NCI-H510A (cell line): ENCODE measurements around the gene PKD2L1.
A peak's percentile ranks its signal among the peaks of the same experiment; 100 is the strongest.
"Not testable (repeated sequence)": the region's sequence is repeated elsewhere in the genome, so short reads cannot be mapped to it uniquely, and the experiment has no call there.

Source experiments
- DNase-seq: peaks from one replicate; lab custom pipeline; 2025; lab: John Stamatoyannopoulos, UW

Gene PKD2L1

DNA sequence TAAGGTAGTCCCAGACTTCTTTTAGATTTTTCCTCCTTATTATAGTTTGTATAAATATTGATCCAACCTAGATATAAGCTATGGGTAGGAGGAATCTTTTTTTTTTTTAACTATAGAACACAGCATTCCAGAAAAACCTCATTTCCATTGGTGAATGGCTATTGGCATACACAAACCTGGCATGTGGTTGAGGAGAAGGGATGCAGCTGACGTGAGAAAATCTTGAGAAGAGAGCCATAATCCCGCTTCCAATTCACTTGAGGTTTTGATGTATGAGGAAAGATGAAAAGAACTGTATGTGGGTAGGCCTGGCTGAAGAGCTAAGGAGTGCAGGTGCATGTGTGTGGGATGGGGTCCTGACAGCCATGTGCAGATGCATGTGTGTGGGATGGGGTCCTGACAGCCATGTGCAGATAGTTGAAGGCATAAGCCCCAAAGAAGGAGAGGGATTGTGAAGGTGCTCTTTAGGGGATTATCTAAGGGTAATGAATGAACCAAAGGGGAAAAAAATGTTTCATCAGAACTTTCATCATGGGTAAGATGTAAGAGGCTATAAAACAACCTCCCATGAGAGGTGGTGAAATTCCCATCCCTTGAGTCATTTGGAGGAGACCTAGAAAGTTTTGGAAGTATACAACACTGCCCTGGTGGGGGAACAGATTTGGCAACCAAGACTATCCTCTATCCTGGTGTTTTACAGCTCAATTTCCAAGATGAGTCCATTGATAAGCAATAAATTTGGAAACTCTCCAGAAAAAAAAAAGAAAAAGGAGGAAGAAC, 3.8 kb upstream of the PKD2L1 start:
- no peak for DNase-seq

DNA sequence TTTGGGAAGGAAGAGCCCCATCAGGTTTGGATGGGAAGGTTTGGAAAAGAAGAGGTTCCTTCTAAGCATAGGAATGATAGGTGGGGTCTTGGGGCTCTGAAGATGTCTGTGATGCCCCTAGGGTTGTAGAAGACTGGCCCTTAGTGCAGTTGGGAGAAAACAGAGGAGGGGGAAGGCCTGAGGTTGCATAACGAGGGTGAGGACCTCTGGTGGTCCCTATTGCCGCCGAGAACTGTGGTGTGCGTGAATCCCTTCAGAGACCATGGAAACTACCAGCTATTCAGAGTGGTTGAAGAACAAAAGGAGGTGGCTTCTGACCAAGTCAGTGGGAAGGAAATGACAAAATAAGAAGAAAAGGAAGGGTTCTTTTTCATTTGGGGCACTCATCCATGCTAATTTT, 3.1 kb upstream of the PKD2L1 start:
- no peak for DNase-seq

DNA sequence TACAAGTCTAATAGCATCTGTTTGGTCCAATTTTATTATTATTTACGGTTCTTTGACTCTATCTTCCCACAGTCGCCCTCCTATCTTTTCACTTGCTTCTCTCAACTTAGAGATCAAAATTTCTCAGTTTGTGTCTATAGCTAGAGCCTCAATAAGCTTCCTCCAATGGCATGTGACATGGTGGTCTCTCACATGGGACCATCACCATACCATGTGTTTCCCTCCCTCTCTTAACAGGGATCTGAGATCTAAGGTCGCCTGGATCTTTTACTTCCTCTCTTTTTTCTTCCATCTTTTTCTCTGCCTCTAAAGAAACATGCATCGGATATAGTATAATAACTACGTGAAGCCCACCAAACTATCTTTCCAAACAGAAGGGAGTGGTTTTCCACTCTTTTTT, 1.8 kb downstream of the PKD2L1 start:
- no peak for DNase-seq

DNA sequence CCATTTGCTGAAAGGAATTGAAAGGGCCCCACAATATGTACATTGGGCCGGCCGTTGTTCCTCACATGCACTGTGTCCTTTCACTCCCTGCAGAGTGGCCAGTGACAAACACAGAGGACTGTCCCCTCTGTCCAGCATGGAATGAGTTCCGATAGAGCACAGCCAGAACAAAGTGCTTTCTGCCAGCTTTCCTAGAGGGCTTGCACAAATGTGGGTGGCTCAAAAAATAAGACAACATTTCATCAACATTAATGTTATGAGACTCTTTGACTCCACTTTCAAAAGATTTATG, 2.4 kb downstream of the PKD2L1 start:
- no peak for DNase-seq

DNA sequence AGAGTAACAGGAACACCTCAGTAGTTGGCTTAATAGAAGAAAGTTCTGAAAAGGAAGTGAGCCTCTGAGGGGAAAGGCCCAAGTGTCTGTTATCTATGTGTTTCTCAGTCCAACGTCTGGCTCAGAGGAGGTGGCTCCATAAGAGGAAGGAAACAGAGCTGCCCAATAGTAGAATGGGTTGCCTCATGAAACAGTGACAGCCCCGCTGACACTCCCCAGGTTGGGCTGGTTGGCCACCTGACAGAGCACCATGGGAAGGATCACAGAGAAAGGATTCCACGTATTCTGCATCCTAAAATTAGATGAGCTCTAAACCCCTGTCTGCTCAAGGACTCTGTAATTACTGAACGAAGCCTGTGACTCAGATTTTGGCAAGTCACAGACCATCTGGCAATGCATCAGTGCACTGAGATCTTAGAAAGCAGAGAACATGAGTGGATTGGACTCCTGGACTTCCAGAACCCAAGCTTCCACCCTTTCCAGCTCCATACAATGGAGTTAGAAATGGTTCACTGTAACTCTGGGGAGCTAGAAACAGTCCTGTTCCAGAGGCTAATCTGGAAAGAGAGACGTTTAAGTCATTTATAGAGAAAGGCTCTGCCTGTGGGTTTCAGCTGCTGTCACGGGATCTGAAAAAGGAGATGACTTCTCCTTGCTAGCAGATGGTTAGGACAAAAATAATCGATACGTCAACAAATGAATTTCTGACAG, 2.9 kb downstream of the PKD2L1 start:
- no peak for DNase-seq

DNA sequence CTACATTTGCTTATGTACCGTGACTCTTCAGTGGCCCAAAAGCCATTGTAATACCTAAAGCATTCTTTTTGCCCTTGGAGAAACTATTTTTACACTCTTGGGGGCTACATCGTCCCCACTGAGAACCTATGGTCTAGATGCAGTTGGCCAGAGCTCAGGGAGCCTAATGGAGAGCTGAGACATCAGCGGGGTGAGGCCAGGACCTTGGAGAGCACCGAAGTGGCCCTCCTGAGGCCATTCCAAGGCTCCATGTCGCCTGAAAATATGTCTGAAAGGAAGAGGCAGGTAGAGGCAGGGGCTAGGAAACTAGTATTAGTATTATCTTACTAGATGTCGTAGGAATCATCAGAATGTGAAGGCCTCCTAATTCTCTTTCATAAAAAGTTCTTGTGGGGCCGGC, 4.9 kb downstream of the PKD2L1 start:
- DNase-seq, result no peak

DNA sequence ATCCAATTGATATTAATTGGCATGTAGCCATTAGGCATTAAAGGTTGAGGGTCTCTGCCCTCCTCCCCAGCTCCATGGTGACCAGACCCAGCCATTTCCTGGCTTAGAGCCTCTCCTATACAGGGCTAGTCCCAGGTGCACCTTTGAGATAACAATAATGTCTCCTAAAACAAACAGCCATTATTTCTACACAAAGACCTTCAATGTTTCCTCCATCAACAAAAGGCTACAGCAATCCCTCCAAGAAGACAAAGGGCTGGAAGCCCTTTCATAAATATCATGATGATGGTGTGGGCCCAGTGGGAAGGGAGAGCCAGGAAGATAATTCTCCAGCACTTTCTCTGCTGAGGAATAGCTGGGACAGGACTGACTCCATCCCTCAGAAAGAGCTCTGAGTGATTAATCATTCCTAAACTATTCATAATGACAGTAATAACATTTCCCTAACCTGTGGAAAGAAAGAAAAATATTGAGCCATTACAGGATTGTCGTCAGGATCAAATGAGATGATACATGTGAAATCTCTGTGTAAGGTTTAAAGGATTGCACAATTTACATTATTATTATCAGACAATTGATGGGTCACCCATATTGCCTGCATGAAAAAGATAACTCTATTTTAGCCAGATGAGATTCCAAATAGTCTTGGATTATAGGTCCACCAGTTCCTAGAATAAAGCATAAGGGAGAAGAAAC, 10.2 kb downstream of the PKD2L1 start:
- DNase-seq, result no peak

DNA sequence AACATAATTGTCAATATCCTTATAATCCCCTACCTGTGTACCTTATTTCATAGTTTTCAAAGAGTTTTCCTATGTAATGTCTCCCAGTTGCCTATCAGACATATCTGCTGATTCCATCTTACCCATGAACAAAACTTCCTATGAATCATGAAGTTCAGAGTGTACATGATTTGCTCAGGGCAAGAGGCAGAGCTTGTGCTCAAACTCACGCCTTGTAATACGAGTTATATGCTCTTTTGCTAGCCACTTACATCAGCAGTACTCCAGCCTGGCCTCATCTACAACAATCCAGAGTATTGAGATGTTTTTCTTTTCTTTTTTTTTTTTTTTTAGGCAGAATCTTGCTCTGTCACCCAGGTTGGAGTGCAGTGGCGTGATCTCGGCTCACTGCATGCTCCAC, 11.8 kb downstream of the PKD2L1 start:
- DNase-seq, result no peak

DNA sequence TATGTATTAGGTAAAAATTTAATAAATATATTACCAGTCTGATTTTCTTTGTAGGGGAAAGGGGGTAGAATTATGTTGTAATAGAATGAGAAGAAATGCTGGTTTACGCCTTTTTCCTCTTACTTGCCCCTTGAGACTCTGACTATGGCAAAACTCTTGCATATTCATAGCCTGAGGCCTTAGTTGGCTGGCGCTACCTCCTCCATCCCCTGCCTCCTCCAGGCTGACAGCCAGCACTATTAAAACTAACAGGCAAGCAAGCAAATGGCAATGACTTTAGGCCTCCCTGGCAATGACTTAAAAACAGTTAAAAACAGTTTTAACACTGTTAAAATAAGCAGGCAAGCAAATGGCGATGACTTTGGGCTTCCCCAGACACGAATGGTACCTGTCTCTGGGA, 14.4 kb downstream of the PKD2L1 start:
- no peak for DNase-seq

DNA sequence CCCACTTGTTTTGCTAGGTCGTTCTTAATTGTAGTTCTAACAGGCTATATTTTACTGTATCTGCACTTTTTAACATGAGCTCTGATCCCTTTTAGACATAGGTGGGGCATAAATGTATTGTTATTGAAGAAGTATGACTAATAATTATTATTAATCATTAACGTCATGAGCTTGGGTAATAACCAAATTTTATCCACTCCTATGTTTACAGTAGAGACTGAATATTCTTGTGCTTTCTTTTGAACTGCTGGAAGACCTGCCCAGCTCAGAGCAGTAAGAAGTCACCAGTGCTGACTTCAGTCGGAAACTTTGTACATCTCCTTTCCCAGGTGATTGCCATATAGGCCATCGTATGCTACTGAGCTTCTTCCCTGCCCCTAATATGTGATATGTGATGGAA, 18.7 kb downstream of the PKD2L1 start:
- no peak for DNase-seq

DNA sequence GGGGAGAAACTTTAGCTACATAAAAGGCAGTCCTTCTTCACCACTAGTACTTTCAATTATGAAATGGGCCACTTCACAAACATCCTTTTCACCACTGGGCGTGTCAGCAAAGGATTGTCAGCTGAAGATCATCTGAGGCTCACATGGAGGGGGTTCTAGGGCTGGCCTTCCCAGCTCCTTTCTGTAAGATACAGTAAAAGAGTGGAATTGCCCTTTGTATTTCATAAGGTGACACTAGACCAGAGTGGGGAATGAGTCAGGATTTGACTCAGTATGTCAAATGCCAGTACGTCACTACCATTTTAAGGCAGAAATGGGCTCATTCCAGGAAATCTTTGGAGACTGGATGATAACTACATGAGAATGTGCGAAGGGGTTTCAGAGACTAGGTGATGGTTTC, 22.3 kb downstream of the PKD2L1 start:
- no peak for DNase-seq

DNA sequence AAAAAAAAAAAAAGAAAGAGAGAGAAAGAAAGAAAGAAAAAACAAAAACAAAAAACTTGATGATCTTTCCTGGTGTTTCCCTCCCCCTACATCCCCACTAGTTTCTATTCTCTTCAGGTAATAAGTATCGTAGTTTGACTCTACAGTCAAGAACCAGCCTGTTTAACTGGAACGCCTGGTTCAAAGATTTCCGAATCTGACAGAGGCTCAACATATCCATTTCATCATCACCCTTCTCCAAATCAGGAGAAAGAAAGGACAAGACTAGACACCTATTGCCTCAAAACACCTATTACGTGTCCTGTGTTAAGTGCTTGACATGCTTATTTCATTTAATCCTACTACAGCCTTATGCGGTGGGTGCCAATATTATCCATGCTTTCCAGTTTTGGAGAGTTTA, 23.2 kb downstream of the PKD2L1 start:
- no peak for DNase-seq

DNA sequence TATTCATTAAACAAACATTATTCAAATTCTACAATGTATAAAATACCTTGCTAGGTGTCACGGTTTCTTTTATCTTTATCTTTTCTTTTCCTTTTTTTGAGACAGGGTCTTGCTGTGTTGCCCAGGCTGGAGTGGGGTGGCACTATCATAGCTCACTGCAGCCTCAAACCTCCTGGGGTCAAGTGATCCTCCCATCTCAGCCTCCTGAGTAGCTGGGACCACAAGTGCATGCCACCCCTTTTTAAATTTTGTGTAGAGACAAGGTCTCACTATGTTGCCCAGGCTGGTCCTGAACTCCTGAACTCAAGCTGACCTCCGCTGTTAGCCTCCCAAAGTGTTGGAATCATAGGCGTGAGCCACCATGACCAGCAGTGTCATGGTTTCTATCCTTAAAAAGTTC, 25.6 kb downstream of the PKD2L1 start:
- no peak for DNase-seq

DNA sequence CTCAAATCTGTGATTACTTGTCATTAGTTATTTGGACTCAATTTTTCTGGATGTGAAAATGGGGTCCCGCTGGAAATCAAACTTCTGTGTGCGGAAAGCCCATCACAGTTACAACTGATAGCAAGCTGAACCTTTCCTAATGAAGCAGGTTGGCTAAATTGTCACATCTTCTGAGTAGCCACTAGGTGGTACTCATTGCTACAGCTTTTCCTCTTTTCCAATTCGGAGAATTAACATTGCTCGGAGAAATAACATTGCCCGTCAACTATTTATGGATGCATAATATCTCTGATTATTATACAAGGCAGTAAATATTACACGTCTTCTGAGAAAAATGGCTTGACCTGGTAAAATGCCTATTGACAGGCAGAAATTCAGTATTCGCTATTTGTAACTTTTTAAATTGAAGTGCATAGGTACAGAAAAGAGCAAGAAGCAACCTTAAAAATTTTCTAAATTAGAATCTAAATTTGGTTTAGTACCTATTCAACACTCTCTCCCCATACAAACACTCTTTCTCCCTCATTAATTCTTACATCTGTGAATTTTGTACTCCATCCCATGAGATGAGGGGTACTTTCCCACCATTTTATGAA, 26.2 kb downstream of the PKD2L1 start:
- peak; percentile 7 for DNase-seq

DNA sequence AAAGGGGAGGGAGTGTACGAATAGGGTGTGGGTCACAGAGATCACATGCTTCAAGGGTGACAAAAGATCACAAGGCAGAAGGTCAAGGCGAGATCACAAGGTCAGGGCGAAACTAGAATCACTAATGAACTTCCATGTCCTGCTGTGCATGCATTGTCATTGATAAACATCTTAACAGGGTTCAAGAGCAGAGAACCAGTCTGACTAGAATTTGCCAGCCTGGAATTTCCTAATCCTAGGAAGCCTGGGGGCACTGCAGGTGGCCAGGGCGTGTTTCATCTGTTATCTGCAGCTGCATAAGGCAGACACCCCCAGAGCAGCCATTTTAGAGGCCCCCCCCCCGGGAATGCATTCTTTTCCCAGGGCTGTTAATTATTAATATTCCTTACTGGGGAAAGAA, 28.9 kb downstream of the PKD2L1 start:
- DNase-seq, result peak; percentile 5

DNA sequence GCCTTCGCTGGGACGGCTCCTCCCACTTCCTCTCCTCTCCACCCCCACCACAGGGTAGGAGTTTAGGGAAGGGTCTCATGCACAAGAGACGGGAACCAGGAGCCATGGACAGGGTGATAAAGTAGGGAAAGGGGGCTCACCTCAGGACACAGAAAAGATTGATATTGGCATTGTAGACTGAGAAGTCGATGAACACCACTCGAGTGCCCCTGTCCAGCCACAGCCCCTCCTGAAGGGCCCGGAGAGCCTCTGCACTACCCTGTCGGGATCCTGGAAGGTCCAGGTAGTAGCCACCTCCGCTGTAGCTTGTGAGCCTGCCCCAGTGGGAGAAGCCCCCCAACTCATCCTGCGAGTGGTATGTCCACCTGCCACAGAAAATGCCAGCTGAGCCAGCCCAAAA, 32.8 kb downstream of the PKD2L1 start:
- no peak for DNase-seq

DNA sequence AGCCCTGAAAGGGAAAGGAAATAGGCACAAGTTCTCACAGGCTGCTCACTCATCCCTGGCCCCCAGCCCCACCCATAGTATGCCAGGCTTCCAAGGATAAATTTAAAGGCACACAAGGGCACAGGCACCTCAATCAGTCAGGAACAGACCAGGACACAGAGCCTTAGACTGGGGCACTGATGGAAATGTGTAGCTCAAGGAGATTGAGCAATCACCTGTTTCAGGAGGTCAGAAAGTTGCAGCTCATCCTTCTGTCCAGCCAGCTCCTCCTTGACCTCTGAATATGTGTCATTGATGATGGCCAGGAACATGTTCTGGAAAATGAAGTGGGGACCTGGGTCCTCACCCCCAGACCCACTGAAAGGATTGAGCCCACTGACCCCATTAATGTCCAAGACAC, 37.0 kb downstream of the PKD2L1 start:
- no peak for DNase-seq

DNA sequence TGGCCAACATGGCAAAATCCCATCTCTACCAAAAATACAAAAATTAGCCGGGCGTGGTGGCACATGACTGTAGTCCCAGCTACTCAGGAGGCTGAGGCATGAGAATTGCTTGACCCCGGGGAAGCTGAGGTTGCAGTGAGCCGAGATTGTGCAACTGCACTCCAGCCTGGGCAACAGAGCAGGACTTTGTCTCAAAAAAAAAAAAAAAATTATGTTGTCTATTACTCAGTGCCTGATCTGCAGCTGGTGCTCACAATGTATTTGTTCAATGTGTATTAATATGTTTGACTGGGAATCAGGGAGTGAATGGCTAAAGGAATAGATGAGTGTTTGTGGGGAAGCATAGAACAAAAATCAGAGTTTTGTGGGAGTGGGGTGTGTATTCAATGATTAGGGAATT, 37.7 kb downstream of the PKD2L1 start:
- not testable (repeated sequence) for DNase-seq

DNA sequence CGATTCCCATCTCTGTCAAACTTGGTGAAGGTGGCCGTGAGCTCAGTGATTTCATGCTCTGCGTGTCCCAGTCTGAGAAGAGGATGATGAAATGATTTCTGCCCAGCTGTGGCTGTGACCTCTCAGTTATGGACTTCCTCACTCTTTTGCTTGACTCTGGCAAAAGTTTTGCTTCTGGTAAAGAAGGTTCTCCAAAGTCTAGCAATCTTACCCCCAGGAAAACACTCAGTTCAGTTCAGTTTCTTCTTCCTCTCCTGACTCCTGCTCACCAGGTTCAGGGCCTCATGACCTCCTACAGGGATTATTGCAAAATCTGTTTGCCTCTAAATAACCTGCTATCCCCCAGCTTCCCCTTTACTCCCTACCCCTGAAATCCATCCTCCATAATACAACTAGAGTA, 38.7 kb downstream of the PKD2L1 start:
- DNase-seq, result no peak

DNA sequence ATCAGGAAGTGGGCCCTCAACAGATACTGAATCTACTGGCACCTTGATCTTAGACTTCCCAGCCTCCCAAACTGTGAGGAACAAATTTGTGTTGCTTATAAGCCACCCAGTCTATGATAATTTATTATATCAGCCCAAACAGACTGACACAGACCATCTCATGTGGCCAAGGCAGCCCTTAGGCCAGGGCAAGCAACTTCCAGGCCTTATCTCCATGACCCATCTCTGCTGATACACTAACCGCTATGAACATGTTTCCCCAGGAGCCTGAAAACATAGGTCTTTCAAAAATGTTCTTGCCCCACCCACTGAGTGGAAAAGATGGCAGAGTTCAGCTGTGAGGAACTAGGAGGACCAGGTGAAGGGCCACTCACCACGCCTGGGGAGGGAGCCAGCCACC, 40.4 kb downstream of the PKD2L1 start:
- DNase-seq, result no peak

DNA sequence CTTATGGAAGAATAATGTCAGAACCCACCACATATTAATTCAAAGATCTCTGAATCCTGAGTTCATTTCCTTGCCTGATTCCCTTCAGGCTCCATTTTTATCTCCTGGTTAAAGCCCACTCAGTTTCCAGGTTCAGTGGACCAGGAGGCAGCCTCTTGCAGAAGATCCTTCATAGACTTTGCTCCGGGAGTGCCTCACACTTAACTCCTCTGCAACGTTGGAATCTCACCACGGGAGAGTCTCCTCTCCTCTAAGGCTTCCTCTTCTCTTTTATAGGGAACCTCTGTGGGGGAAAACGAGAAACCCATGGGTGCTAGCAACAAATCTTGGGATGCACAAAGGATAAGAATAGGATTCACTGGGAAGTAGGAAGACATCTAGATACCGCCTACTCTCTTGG, 41.8 kb downstream of the PKD2L1 start:
- no peak for DNase-seq

DNA sequence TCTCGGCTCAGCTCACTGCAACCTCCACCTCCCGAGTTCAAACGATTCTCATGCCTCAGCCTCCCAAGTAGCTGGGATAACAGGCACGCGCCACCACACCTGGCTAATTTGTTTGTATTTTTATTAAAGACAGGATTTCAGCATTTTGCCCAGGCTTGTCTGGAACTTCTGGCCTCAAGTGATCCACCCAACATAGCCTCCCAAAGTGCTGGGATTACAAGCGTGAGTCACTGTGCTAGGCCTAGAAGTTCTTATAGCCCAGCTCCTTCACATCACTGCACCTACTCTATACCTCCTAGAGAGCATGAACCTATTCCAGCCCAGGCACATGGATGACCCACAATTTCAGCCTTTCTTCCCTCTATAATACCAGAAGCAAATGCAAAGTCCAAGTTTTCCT, 42.3 kb downstream of the PKD2L1 start:
- DNase-seq, result no peak
